PFSK-1 (cell line): ENCODE data around the gene ZNF669.

ENCODE experiments used
- POLR2AphosphoS5 ChIP-seq: IDR thresholded peaks from 2 replicates; pipeline ENCODE4 v1.6.1; 2012; ENCODE audit warnings: low read depth, mild to moderate bottlenecking, control low read depth, low read length, moderate library complexity
- TAF1 ChIP-seq: IDR thresholded peaks from 2 replicates; pipeline ENCODE4 v1.6.1; 2012; ENCODE audit warnings: low read length, control low read depth, borderline replicate concordance; ENCODE audit not compliant: insufficient read depth
- TF ChIP-seq, protein P1 (sequence below), 2 experiments: IDR thresholded peaks; 2 replicates each; pipeline versions ENCODE4 v1.6.1 to v1.8.0; 2011 to 2012; ENCODE audit warnings: low read depth in 2 of 2, low read length in 2 of 2, control low read depth in 1 of 2, inconsistent platforms in 1 of 2, mild to moderate bottlenecking in 1 of 2, moderate library complexity in 1 of 2; ENCODE audit not compliant: insufficient read depth in 1 of 2

DNA sequence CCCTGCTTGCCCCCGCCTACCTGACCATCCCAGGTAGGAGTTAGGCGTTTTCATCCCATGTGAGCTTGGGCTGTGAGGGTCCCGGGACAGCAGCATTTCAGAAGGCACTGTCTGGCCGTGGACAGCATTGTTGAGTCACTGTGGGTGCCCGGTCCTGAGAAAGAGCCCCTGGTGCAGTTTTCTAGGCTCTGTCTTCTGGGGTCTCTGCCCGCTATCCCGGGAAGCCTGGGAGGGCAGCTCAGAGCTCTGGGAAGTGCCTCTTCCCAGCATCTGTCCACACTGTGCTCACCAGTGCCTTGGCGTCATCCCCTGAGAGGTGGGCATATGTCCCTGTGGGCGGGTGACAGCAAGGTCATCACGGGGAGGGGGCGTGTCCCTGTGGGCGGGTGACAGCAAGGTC lies 11.4 kb upstream of the ZNF669 start:
- TF ChIP-seq, protein P1, sequence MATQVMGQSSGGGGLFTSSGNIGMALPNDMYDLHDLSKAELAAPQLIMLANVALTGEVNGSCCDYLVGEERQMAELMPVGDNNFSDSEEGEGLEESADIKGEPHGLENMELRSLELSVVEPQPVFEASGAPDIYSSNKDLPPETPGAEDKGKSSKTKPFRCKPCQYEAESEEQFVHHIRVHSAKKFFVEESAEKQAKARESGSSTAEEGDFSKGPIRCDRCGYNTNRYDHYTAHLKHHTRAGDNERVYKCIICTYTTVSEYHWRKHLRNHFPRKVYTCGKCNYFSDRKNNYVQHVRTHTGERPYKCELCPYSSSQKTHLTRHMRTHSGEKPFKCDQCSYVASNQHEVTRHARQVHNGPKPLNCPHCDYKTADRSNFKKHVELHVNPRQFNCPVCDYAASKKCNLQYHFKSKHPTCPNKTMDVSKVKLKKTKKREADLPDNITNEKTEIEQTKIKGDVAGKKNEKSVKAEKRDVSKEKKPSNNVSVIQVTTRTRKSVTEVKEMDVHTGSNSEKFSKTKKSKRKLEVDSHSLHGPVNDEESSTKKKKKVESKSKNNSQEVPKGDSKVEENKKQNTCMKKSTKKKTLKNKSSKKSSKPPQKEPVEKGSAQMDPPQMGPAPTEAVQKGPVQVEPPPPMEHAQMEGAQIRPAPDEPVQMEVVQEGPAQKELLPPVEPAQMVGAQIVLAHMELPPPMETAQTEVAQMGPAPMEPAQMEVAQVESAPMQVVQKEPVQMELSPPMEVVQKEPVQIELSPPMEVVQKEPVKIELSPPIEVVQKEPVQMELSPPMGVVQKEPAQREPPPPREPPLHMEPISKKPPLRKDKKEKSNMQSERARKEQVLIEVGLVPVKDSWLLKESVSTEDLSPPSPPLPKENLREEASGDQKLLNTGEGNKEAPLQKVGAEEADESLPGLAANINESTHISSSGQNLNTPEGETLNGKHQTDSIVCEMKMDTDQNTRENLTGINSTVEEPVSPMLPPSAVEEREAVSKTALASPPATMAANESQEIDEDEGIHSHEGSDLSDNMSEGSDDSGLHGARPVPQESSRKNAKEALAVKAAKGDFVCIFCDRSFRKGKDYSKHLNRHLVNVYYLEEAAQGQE (IDR thresholded peaks at IDR 0.05; ENCODE audit: insufficient read depth in 1 of 2, low read depth in 2 of 2, low read length in 2 of 2), result no peak
- TF ChIP-seq TAF1, result no peak
- no peak for TF ChIP-seq POLR2AphosphoS5
